Measurements from ENCODE around the gene KLC1. TPM values are rescaled to one million over a fixed set of nuclear protein-coding genes. Genes with fewer than 3 reads are reported as not detected.

Gene KLC1
- total RNA-seq, 2 donors from 2014 or later: 170 to 178 TPM

- no peak overlapping the region for H3K9ac ChIP-seq (ENCODE audit: extremely low read depth, low read length, poor library complexity, severe bottlenecking)
- Mint-ChIP-seq H3K9me3 (no peaks in the 10 kb centered on the region), H3K36me3 (ENCODE audit: low read depth) (peaks cover 39% of the 10 kb centered on the region), H3K27ac (no peak overlapping the region), H3K4me3 (no peak overlapping the region), H3K27me3 (ENCODE audit: insufficient read depth) (no peaks in the 10 kb centered on the region), H3K4me1 (no peaks in the 10 kb centered on the region)
- peaks cover 24% of the 10 kb centered on the region for H3K36me3 ChIP-seq (ENCODE audit: control insufficient read depth, insufficient read depth, low read length)
- no peaks in the 10 kb centered on the region for H3K9me3 ChIP-seq (ENCODE audit: control insufficient read depth, low read length)
- no peak overlapping the region for H3K4me3 ChIP-seq (ENCODE audit: low read length)
- H3K27me3 ChIP-seq (ENCODE audit: control insufficient read depth, insufficient read depth, low read length, poor library complexity, severe bottlenecking): no peaks in the 10 kb centered on the region
- 92 to 93% methylated on average over 8 to 11 of the region's 11 CpGs for WGBS, 2 experiments (ENCODE audit: insufficient coverage in 1 of 2, insufficient read length in 1 of 2)
- DNase-seq: no peak
- no peaks in the 10 kb centered on the region for H3K4me1 ChIP-seq (ENCODE audit: control insufficient read depth, insufficient read depth, low read length)
- no peak for TF ChIP-seq CTCF (conservative IDR thresholded peaks at IDR 0.05)
- H3K27ac ChIP-seq (ENCODE audit: low read depth, low read length): no peak overlapping the region
These were observed 44.6 kb upstream of the KLC1 start for GRCh38 chr14:103584326-103584915.

GRCh38 chr14:103593577-103593976 lies 35.4 kb upstream of the KLC1 start:
- Mint-ChIP-seq H3K27me3 (ENCODE audit: insufficient read depth) (no peaks in the 10 kb centered on the region), H3K27ac (no peak overlapping the region), H3K36me3 (ENCODE audit: low read depth) (peaks cover 14% of the 10 kb centered on the region), H3K9me3 (no peaks in the 10 kb centered on the region), H3K4me1 (peaks cover 5% of the 10 kb centered on the region), H3K4me3 (no peak overlapping the region)
- H3K4me1 ChIP-seq (ENCODE audit: control insufficient read depth, insufficient read depth, low read length): no peaks in the 10 kb centered on the region
- H3K9me3 ChIP-seq (ENCODE audit: control insufficient read depth, low read length): no peaks in the 10 kb centered on the region
- no peak for TF ChIP-seq CTCF (conservative IDR thresholded peaks at IDR 0.05)
- DNase-seq: no peak
- H3K27ac ChIP-seq (ENCODE audit: low read depth, low read length): peak overlapping the region; percentile 97
- H3K9ac ChIP-seq (ENCODE audit: extremely low read depth, low read length, poor library complexity, severe bottlenecking): no peak overlapping the region
- no peaks in the 10 kb centered on the region for H3K27me3 ChIP-seq (ENCODE audit: control insufficient read depth, insufficient read depth, low read length, poor library complexity, severe bottlenecking)
- no peak overlapping the region for H3K4me3 ChIP-seq (ENCODE audit: low read length)
- peaks cover 11% of the 10 kb centered on the region for H3K36me3 ChIP-seq (ENCODE audit: control insufficient read depth, insufficient read depth, low read length)
- 83 to 94% methylated on average over 5 to 6 of the region's 6 CpGs for WGBS, 2 experiments (ENCODE audit: insufficient coverage in 1 of 2, insufficient read length in 1 of 2)

DNA sequence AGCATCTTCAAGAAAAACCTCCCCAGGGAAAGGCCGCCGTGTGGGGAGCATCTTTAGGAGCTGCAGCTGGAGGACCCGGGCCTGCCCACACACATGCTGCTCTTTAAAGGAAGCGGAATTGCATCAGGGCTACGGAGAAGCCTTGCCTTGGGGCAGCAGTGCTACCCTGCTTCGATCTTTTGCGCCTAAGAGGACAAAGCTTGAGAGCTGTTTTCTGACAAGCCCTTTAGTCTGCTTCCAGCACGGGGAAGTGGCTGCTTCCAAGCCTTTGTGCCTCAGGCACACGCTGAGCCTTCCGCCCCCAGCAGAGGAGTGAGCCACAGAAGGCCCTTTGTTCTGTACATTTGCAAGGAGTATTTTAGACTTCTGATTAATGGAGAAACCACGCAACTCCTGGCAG lies 34.7 kb upstream of the KLC1 start:
- no peak overlapping the region for H3K4me3 ChIP-seq (ENCODE audit: low read length)
- no peak overlapping the region for H3K9ac ChIP-seq (ENCODE audit: extremely low read depth, low read length, poor library complexity, severe bottlenecking)
- Mint-ChIP-seq H3K4me3 (no peak overlapping the region), H3K9me3 (no peaks in the 10 kb centered on the region), H3K27me3 (ENCODE audit: insufficient read depth) (no peaks in the 10 kb centered on the region), H3K27ac (no peak overlapping the region), H3K4me1 (peaks cover 5% of the 10 kb centered on the region), H3K36me3 (ENCODE audit: low read depth) (peaks cover 7% of the 10 kb centered on the region)
- peak overlapping the region; percentile 97 for H3K27ac ChIP-seq (ENCODE audit: low read depth, low read length)
- H3K9me3 ChIP-seq (ENCODE audit: control insufficient read depth, low read length): no peaks in the 10 kb centered on the region
- H3K36me3 ChIP-seq (ENCODE audit: control insufficient read depth, insufficient read depth, low read length): peaks cover 5% of the 10 kb centered on the region
- no peaks in the 10 kb centered on the region for H3K27me3 ChIP-seq (ENCODE audit: control insufficient read depth, insufficient read depth, low read length, poor library complexity, severe bottlenecking)
- WGBS, 2 experiments (ENCODE audit: insufficient coverage in 1 of 2, insufficient read length in 1 of 2): 48 to 72% methylated on average over 7 to 9 of the region's 11 CpGs
- H3K4me1 ChIP-seq (ENCODE audit: control insufficient read depth, insufficient read depth, low read length): no peaks in the 10 kb centered on the region
- DNase-seq: no peak
- no peak for TF ChIP-seq CTCF (conservative IDR thresholded peaks at IDR 0.05)
